NCI-H1930 (cell line): ENCODE results near the gene CCDC187.

ENCODE experiments used
- DNase-seq, 2 experiments: peaks; one replicate each; lab custom pipeline; 2025; lab: John Stamatoyannopoulos, UW

CCDC187 gene

GRCh38 chr9:136206602-136207275, 97.2 kb downstream of the CCDC187 start:
- DNase-seq: no peak

GRCh38 chr9:136205707-136205992, 98.2 kb downstream of the CCDC187 start:
- no peak for DNase-seq

GRCh38 chr9:136204838-136205706, 98.8 kb downstream of the CCDC187 start, which contains the start of gene LHX3:
TSS of gene LHX3 (minus strand) at chr9:136205128. CDS start at chr9:136205012, 116 bp downstream.
- no peak for DNase-seq

- no peak for DNase-seq
Observed at GRCh38 chr9:136204145-136204805, 99.6 kb downstream of the CCDC187 start.

- no peak for DNase-seq
Observed at GRCh38 chr9:136203408-136204144, 100.3 kb downstream of the CCDC187 start.

GRCh38 chr9:136202454-136203407, 101.2 kb downstream of the CCDC187 start:
- DNase-seq: no peak

GRCh38 chr9:136201609-136202453, 102.1 kb downstream of the CCDC187 start:
- no peak for DNase-seq

GRCh38 chr9:136201174-136201573, 102.7 kb downstream of the CCDC187 start:
- DNase-seq: no peak

- DNase-seq: no peak
Observed at GRCh38 chr9:136200424-136200823, 103.5 kb downstream of the CCDC187 start.
